Chondrocyte (in vitro differentiated cells): Measurements from ENCODE around the gene MISP3. TPM values are rescaled to one million over a fixed set of nuclear protein-coding genes. Genes with fewer than 3 reads are reported as not detected.

Experiments used
- DNase-seq: peaks from one replicate; pipeline ENCODE4 v3.0.0; 2021; ENCODE audit warnings: mixed read lengths, low spot score
- H3K27ac Mint-ChIP-seq: one replicate; pipeline ENCODE4 v1.8.0; 2021; ENCODE audit warnings: mild to moderate bottlenecking, moderate library complexity, mixed read lengths; ENCODE audit not compliant: unreplicated experiment
- H3K27me3 Mint-ChIP-seq: 2 replicates; pipeline ENCODE4 v1.8.0; 2021; ENCODE audit warnings: low read depth, mixed read lengths
- H3K36me3 Mint-ChIP-seq: 2 replicates; pipeline ENCODE4 v1.8.0; 2021; ENCODE audit warnings: low read depth, mixed read lengths
- H3K4me1 Mint-ChIP-seq: 2 replicates; pipeline ENCODE4 v1.8.0; 2021; ENCODE audit warnings: low read depth, mild to moderate bottlenecking, mixed read lengths
- H3K4me3 Mint-ChIP-seq: one replicate; pipeline ENCODE4 v1.8.0; 2021; ENCODE audit warnings: mild to moderate bottlenecking, moderate library complexity, mixed read lengths; ENCODE audit not compliant: unreplicated experiment
- H3K9me3 Mint-ChIP-seq: 2 replicates; pipeline ENCODE4 v1.8.0; 2021; ENCODE audit warnings: low read depth, mixed read lengths
- CTCF ChIP-seq: fragments of 200-600 bp; sonication (generic); IDR thresholded peaks from 2 replicates; pipeline ENCODE4 v1.5.0; 2021; ENCODE audit warnings: antibody characterized with exemption, mild to moderate bottlenecking, moderate library complexity
- total RNA-seq: library from RNA; stranded (reverse); gene quantifications from 3 replicates; pipeline ENCODE4 v1.2.1, GENCODE V29; 2021

Gene MISP3
- total RNA-seq, 1 donor from 2014 or later: 2.0 TPM

GRCh38 chr19:14059093-14059480 lies 13.5 kb upstream of the MISP3 start:
- Mint-ChIP-seq H3K27me3 (peaks cover 3% of the 10 kb centered on the region), H3K4me3 (no peak overlapping the region), H3K36me3 (no peaks in the 10 kb centered on the region), H3K9me3 (no peaks in the 10 kb centered on the region), H3K4me1 (peaks cover 11% of the 10 kb centered on the region), H3K27ac (no peak overlapping the region)
- TF ChIP-seq CTCF: peak; percentile 80
- DNase-seq: no peak

GRCh38 chr19:14059652-14060155 lies 12.9 kb upstream of the MISP3 start:
- Mint-ChIP-seq H3K9me3 (no peaks in the 10 kb centered on the region), H3K36me3 (no peaks in the 10 kb centered on the region), H3K27me3 (peaks cover 3% of the 10 kb centered on the region), H3K27ac (no peak overlapping the region), H3K4me3 (no peak overlapping the region), H3K4me1 (peaks cover 11% of the 10 kb centered on the region)
- TF ChIP-seq CTCF: no peak
- DNase-seq: no peak

- no peaks in the 10 kb centered on the region for H3K9me3 Mint-ChIP-seq
- TF ChIP-seq CTCF: no peak
- peaks cover 11% of the 10 kb centered on the region for H3K4me1 Mint-ChIP-seq
- peaks cover 3% of the 10 kb centered on the region for H3K27me3 Mint-ChIP-seq
- no peak overlapping the region for H3K27ac Mint-ChIP-seq
- H3K36me3 Mint-ChIP-seq: no peaks in the 10 kb centered on the region
- no peak overlapping the region for H3K4me3 Mint-ChIP-seq
- no peak for DNase-seq
These were observed 11.4 kb upstream of the MISP3 start for GRCh38 chr19:14061081-14061749.

- DNase-seq: no peak
- H3K4me3 Mint-ChIP-seq: no peak within 1 kb of the TSS
- no peaks in the 10 kb centered on the region for H3K9me3 Mint-ChIP-seq
- H3K4me1 Mint-ChIP-seq: peaks cover 11% of the 10 kb centered on the region
- no peak for TF ChIP-seq CTCF
- H3K27ac Mint-ChIP-seq: no peak within 1 kb of the TSS
- no peaks in the 10 kb centered on the region for H3K36me3 Mint-ChIP-seq
- H3K27me3 Mint-ChIP-seq: peaks cover 3% of the 10 kb centered on the region
These were observed 10.6 kb upstream of the MISP3 start, which contains the start of gene PALM3 for GRCh38 chr19:14061751-14062557. PALM3 (minus strand) TSS chr19:14062076; CDS start chr19:14061980, 96 bp downstream.

- no peak for DNase-seq
- Mint-ChIP-seq H3K4me1 (peaks cover 11% of the 10 kb centered on the region), H3K36me3 (no peaks in the 10 kb centered on the region), H3K9me3 (no peaks in the 10 kb centered on the region), H3K27me3 (peaks cover 3% of the 10 kb centered on the region), H3K4me3 (no peak overlapping the region), H3K27ac (no peak overlapping the region)
- no peak for TF ChIP-seq CTCF
These were observed 10.1 kb upstream of the MISP3 start for GRCh38 chr19:14062558-14062855.
